Stimulated activated CD8-positive, alpha-beta memory T cell treated with anti-CD3 and anti-CD28 coated beads, Interleukin-7, amount 100 ng/mL, for 48 hours (primary cell): Measurements from ENCODE around the gene ANK3.

ENCODE experiments used
- DNase-seq, 2 donors: peaks; one replicate each; pipeline ENCODE4 v3.0.0-alpha.2; 2020; ENCODE audit warnings: low read depth in 1 of 2; ENCODE audit errors: extremely low read depth in 1 of 2

The ANK3 gene

DNA sequence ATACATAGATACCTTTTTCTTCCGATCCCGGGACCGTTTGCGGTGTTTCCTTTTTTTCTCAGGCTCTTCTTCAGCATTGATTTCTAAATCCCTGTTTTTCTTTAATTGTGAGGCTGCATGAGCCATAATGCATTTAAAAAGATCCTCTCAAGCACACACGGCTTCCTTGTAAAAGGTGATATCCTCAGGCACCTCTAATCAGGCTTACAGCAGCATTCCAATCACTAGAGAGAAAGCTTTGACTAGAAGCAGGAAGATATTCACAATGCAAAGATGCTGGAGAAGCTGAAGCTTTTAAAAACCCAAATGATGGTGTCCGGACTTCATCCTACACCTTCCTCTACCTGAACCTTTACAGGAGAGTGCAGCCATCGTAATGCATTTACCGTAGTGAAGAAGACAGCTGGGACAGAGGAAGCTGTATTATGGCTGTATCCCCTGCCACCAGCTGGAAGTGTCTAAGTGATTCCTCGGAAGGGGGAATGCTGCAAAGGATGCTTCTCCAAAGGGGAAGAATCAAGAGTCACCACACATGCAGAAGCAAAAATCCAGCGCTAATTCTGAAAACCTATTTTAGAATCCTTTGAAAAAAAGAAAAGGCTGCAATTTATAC is at the start of gene ANK3:
Gene ANK3, minus strand, starts transcription at position 463 of the 613 bp plus-strand sequence. Its CDS starts 337 bp downstream, at position 126.
- DNase-seq = no peak

DNA sequence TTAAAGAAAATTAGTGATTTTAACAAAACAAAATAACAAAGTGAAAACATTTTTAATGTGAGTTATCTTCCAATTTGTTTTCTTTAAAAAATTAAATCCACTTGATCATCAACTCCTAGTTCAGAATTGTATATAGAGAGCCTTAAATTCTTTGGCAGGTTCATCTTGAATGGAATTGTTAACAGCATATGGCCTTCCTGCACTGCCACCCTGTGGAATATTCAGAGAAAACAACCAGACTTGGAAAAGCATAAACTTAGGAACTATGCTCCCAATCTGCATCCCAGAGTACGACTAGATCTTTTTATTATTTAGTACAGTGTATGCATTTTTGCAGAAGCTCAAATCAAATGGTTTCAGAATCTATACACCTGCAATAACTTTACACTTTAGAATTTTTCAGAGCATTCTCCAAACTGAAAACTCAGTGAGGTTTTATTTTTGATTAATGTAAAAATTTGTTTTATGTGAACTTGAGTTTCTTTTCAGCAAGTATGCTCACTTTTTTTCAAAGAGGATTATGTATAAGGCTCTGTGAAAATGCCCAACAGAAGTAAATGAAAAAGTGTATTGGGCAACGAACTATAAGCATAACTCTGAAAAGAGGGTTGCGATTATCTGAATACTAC is 44.9 kb upstream of the ANK3 start:
- DNase-seq = no peak

DNA sequence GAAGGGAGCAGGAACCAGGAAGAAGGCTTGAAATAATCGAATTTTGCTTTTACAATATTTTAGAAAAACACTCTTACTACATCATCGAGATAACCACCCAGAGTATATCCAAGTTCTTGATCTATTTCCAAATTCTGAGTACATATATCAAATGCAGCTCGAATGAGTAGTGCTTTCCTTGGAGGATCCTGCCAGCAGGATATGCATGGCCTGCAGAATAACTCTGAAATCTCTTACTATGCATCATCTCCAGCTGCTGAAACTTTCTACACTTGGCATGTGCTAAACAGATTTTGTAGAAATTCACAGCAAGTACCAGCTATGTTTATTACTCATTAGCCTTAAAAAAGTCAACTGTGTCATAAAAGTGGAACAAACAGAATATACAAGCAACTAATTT is 44.0 kb upstream of the ANK3 start:
- DNase-seq = no peak

DNA sequence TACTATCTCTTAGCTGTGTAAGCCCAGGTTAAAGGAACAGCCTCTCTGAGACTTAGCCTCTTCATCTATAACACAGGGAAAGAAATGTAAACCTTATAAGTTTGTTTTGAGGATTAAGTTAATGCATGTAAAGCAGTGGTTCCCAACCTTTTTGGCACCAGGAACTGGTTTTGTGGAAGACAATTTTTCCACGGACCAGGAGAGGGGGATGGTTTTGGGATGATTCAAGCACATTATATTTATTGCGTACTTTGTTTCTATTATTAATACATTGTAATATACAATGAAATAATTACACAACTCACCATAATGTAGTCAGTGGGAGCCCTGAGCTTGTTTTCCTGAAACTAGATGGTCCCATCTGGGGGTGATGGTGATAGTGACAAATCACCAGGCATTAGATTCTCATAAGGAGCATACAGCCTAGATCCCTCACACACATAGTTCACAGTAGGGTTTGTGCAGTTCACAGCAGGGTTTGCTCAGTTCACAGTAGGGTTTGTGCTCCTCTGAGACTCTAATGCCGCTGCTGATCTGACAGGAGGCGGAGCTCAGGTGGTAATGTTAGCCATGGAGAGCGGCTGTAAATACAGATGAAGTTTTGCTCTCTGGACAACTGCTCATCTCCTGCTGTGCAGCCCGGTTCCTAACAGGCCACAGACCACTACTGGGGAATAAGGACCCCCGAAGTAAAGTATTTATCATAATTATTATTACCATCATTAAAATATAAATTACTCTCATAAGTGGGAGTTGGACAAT is 41.3 kb upstream of the ANK3 start:
- no peak for DNase-seq

DNA sequence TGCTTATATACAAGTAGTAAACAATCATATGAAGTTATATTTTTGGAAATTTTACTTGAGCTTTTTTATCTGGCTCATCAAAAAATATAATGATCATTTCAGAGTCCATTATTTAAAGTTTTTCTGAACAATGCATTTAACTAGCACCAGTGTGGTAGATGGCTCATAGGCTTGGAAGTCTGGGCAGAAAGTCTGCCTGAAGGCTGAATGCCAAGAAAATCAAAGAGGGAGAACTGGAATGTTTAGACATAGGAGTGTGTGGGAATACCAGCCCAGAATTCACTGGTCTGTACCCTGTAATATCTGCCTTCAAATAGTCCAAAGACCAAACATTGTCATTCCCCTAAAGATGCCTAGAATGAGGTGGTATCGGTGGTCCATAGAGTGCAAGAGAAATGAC is 40.3 kb upstream of the ANK3 start:
- DNase-seq = no peak

DNA sequence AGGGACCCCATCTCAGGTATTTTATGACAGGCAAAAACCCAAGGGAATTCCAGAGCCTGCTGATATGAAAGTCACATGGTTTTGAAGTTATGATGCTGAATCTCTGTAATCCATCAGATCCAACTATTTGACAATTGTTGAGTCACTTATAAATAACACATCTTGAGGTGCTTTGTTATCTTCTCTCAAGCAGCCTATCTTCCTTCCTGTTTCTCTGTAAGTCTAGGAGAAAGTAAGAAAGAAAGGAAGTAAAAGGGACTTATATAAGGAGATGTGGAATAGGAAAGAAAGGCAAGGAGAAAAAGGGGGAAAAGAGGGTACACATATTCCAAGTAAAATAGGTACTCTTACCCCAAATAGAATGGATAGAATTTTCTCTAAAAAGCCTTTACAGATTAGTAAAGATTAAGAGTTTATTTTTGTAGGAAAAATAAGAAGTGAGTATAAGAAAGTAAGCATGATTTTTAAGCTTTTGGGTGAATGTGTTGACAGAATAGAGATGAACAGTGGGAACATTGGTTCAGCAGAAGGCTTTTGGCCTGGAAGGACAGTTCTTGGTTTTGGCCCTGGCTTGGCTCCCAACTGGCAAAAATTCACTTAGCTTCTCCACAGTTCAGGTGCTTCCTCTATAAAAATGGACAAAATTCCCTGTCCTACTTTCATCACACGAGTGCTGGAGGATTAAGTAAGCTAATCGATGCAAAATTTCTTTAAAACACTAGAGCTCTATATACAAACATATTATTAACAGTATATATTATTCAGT is 39.6 kb upstream of the ANK3 start:
- DNase-seq = no peak

DNA sequence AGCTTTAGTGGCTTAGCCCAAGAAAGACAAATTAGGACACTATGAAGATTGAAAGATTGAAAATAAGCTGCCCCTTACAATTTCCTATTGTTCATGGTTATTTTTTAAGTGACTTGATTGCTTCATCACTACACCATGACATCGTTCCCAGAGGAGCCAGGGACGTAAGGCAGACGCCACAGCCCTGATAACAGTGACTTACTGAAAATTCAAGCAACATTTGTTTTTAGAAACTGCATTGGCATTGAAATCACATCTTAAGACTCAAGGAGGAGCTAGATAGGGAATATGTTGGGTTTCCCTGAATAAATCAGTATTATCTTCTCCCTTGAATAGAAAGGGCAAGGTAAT is 38.7 kb upstream of the ANK3 start:
- DNase-seq = no peak

DNA sequence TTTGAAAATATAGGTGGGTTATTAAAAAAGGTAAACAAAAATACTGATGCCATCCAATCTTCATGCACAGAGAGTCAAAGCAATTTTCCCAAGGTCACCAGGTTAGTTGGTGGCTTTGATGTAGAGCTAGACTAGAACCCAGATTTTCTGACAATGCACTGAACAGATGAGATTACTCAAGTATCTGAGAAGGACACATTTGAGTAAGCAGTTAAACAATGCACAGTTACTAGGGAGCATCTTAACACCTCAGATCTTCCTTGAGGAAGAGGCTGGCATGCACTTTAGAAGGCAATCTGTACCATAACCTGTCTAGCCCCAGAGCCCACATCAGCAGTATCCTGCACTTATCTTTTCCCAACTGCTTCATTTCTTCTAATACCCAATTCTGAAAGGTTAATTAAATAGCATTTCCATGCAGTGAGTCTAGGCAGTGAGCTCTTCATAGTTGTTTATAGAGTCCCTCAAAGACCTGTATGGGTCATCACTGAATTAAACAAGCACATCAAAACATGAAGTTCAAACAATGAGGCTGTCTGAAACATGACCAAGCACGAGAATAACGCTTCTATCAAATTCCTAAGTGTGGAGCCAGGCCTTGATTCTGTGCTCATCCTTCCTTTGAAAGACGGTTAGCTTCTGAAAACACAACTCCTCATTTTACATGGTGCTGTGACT is 38.2 kb upstream of the ANK3 start:
- no peak for DNase-seq

DNA sequence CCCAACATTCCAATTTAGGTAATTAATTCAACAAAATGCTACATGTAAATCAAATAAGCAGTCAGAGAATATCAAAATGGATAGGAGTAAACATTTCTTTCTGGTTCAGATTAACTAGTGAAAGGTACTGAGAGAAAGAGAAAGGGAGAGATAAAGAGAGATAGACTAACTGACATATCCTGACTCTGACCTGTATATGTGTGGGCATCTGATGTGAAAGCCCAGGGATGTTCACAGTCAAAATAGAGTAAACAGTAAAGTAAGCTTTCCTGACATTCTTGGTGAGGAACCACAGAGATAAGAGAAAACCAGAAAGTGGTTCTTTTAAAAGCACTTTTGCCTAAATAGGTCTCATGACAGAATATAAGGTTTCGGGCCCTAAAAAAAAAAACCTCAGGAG is 37.5 kb upstream of the ANK3 start:
- DNase-seq = no peak

DNA sequence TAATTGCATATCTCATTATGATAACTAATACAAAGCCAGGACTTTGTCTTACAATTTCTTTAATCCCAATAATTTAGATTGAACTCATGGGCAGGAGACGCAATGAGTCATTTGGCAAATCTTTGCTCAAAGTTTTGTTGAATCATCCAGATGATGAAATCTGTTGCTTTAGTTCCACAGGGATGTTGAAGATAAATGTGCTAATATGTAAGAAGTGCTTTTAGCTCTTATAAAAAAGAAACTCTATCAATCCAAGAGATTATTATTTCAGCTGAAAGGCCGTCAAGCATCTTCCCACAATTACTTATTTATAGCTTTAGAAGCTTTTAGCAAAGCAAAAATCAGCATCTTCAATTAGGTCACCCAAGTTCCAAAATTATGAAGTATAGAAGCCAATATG is 36.8 kb upstream of the ANK3 start:
- DNase-seq = no peak

DNA sequence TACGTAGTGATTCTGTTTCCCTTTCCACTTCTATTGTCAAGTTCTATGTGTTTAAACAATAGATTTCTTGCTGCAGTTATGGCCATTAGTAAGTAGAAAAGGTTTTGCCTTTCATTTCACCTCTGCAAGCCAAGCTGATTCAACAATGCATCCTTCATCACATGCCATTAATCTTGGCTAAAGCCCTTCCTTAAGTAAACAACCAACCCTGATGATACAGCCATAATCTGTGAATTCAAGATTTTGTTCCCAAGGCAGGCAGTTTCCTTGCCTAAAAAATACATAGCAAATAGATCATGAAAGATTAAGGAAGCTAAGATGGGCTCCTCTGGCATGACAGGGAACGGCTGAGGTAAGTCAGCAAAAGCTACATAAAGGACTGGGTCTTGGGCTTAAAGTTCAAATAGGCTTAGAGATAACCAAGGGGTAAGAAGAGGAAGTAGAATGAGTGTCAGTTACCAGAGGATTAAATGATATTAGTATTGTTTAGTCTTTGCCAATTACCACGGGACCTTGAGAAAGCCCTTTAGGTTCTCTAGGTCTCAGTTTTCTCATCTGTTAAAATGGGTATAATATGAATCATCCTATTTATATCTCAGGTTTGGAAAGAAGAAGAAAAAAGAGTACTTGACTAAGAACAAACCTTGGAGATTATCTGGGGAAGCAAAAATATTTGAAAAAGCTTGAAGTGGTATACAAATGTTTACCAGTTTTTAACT is 35.9 kb upstream of the ANK3 start:
- no peak for DNase-seq

DNA sequence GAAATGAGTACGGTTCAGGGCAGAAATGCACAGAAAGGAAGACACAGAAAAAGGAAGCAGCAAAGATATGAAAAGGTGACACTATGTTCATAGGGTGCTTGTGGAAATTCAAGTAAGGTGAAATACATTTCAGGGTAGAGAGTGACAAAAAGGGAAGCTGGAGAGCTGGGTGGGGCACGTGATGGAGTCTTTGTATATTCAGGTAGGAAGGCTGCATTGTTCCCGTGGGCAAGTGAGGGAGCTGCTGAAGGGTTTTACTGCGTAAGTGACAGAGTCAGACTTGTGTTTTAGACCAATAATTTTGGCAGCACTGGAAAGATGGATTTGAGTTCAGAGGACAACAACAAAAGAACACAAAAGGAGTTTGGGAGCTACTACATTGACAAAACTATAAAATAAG is 35.3 kb upstream of the ANK3 start:
- no peak for DNase-seq

DNA sequence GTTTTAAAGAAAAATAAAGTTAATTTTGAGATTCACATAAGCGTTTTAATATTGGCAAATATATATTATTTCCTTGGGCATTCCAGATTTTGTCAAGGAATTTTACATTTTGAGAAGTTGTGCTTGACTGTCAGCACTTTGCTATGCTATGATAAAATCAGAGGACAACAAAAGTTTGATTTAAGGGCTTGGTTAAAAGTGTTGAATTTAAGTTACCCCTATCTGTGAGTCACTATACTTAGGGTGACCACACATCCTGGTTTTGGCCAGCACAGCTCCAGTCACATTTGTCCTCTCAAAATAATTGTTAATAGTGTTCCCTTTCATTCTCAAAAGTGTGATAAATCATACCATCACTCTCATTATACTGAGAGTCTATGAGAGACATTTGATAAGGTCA is 34.2 kb upstream of the ANK3 start:
- no peak for DNase-seq

DNA sequence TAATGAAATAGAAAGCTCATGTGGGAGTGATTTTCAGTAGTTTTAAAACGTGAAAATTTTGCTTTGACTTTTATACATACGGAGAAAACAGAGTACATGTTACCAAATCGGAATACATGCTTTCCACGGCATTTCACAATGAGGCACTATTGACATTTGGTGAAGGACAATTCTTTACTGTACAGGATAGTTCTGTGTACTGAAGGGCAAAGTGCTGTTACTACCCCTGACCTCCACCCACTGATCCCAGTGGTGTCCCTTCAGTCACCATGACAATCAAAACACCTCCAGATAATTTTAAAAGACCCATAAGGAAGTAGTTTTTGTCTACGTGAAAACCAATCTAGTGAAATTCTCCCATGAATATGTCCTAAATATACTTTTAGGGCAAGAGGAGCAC is 33.1 kb upstream of the ANK3 start:
- DNase-seq = no peak

DNA sequence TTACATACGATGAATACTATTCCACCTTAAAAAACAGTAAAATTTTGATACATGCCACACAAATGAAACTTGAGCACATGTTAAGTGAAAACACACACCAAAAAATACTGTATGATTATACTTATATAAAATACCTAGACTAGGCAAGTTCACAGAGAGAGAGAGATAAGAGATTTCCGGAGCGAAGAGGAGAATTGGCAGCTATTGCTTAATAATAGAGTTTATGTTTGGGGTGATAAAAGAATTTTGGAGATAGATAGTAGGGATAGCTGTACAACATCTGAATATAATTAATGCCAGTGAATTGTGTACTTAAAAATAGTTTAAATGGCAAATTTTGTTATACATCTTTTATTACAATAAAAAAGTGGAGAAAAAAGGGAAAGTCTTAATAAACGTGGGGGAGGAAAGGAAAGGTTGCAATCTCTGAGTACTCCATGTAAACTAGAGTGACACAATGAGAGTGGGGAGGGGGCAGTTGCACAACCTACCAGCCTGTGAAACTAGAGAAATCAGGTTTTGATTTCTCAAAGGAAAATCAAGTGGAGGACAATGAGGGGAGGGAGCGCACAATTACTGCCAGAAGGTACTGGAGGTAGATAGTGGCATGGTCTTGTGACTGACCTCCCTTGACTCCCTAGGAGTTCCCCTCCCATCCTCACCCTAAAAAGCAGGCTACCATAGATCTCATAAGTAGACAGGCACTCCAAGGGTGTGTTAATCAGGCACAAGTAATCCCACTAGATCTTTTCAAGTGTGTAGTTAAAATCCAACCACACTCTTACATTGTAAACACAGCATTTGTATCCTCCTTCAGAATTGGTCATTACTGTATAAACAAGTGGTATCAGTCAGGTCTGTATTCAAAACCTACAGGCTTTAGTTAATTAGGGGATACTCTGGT is 31.6 kb upstream of the ANK3 start:
- no peak for DNase-seq

DNA sequence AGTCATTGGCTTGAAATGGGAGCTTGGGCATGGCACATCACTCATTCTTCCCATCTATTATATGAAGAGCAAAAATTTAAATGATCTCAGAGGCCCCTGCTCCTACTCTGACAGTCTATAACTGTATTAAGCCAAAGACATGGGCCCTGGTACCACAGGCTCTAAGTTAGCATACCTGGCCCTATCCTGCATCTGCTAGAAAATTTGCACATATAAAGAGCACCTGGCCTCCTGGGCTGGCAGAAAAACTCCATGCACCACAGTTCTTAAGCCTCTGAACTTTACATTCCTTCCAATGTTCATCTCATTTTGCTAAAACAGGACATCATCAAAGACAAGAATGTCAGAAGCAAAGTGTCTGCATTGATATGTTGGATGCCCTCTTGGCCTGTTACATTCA is 29.6 kb upstream of the ANK3 start:
- DNase-seq = no peak

DNA sequence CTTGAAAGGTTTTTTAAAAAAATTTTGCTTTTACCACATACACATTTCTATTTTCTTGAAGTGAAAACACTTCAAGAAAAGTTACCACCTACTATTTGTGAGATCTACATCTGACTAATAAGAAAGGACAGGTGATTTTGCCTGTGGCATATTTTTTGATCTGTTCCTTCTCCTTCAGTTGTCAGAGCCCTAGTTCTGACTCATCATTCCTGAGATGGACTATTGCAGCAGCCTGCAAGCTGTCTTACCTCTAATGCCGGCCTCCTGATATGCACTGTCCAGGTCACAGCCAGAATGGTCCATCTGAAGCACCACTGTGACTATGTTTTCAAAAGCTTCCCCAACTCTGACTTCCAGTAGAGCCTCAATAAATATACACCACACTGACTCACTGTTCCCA is 28.2 kb upstream of the ANK3 start:
- no peak for DNase-seq

DNA sequence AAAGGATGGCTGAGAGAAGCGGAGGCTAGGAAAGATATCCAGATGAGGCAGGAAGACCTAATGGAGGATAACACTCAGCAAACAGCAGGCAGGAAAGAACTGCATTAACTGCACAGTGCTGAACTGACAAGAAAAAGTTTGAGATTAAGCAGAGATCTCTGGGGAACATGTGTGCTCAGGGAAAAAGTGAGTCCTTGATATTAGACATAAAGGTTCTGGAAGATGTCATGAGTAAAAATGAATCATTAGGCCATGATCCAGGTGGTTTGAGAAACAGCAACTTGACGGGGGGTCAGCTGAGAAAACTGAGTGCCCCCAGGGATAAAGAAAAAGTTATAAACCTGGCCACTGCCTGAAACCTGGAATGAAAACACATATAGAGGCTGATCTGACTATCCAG is 27.3 kb upstream of the ANK3 start:
- DNase-seq = no peak

DNA sequence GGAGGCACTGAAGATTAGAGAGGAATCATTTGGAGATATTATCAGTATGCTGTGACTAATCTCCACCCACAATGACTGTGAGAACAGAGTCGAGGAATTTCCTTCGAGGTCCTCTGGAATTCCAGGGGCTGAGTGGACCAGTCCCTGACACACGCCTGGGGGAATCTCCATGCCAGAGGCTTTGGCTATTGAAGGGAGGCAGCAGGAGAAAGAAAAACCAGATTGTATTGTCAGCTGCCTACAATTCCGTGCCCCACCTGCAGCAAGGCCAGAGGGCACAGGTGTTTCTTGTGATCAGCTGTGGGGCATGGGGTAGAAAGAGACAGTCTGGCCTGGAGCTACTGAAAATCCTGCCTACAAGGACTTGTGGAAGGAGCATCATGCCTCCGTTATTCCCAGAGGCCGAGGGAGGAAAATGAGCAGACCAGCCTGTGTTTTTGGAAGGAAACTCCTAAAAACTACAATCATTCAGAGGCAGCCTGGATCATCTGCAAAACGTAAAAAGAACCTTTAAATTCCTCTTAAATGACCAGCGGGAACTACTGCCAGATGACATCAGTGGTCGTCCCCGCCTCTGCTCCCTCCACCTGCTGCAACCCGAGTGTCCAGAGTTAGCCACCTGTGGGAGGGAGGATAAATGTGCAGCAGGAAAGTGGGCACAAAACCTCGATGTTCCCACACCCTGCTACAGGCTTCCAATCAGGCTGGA is 25.4 kb upstream of the ANK3 start:
- DNase-seq = no peak
